ENCODE measurements around the gene RBFA. TPM values are rescaled to one million over a fixed set of nuclear protein-coding genes. Genes with fewer than 3 reads are reported as not detected.
"Not testable (repeated sequence)": the region's sequence is repeated elsewhere in the genome, so short reads cannot be mapped to it uniquely, and the experiment has no call there.

The RBFA gene, protein sequence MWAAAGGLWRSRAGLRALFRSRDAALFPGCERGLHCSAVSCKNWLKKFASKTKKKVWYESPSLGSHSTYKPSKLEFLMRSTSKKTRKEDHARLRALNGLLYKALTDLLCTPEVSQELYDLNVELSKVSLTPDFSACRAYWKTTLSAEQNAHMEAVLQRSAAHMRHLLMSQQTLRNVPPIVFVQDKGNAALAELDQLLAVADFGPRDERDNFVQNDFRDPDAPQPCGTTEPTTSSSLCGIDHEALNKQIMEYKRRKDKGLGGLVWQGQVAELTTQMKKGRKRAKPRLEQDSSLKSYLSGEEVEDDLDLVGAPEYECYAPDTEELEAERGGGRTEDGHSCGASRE
- total RNA-seq, result 10 to 100 TPM; 32.2 to 39.1 TPM

DNA sequence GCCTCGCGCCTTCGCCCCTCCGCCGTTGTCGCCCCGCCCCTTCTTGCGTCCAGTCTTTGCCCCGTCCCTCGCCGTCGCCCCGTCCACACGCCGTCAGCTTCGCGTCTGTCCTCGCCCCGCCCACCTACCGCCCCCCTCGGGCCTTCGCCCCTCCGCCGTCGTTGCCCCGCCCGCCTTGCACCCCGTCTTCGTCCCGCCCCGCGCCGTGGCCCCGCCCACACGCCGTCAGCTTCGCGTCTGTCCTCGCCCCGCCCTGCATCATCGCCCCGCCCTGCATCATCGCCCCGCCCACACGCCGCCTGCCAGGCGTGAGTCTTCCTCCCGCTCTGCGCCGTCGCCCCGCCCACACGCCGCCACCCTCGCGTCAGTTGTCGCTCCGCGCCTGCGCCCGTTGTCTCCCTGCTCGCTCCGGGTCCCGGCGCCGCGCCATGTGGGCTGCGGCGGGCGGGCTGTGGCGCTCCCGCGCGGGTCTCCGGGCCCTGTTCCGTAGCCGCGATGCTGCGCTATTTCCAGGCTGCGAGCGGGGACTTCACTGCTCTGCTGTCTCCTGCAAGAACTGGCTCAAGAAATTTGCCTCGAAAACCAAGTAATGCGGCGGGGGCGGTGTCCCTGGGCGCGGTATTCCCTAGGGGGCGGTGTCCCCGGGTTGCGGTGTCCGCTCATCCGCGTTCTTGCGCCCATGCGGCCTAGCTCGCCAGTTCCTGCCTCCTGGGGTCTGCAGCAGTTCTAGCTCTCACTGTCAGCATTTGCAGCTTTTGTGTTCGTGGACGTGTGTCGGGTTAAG lies at the start of gene RBFA:
RBFA (plus strand) TSS at position 367 of the 784 bp plus-strand sequence; CDS start at position 429, 62 bp downstream.
- Mint-ChIP-seq H3K27me3 (no peaks in the 10 kb centered on the region), H3K9me3 (ENCODE audit: low read depth) (no peaks in the 10 kb centered on the region), H3K4me3 (peak within 1 kb of the TSS; percentile 94), H3K36me3 (ENCODE audit: low read depth) (peaks cover 22% of the 10 kb centered on the region), H3K27ac (peak within 1 kb of the TSS; percentile 89), H3K4me1 (peaks cover 21% of the 10 kb centered on the region)
- intact Hi-C loops (cut with DNase I, micrococcal nuclease), result loop anchor here (1.0 to 5.0 kb wide), 12 partner anchors 46 to 967 kb away; partner anchors contain the start of genes ATP9B (in 2 of the 2), SLC66A2 (in 2 of the 2), ADNP2 (in 1 of the 2) and CTDP1 (in 1 of the 2)
- ChIA-PET CTCF (interaction anchor here (0.5 to 1.6 kb wide), 6 partner anchors 8 to 75 kb away, joined by 3 to 7 read pairs (median 3); partner anchors contain the start of gene ADNP2), POLR2A (interaction anchor here (0.6 to 1.4 kb wide), 5 partner anchors 46 to 76 kb away, joined by 3 to 7 read pairs (median 4); partner anchors contain the start of genes ADNP2 and TXNL4A)
- DNase-seq, result peak; percentile 100
- peak; percentile 87 for ATAC-seq

DNA sequence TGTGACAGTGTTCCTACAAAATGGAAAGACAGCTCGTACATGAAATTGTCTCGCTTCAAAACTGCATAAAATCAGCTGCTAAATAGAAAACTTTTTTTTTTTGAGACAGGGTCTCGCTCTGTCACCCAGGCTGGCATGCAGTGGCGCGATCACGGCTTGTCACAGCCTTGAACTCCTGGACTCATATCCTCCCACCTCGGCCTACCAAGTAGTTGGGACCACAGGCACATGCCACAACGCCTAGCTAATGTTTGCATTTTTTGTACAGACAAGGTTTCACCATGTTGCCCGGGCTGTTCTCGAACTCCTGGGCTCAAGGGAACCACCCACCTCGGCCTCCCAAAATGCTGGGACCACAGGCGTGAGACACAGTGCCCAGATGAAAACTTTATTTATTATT lies 49.1 kb upstream of the RBFA start:
- DNase-seq (no peak), ATAC-seq (no peak)
- Mint-ChIP-seq H3K36me3 (ENCODE audit: low read depth) (peaks cover 44% of the 10 kb centered on the region), H3K27ac (peak overlapping the region; percentile 25), H3K4me1 (peaks cover 60% of the 10 kb centered on the region), H3K4me3 (no peak overlapping the region), H3K27me3 (no peaks in the 10 kb centered on the region), H3K9me3 (ENCODE audit: low read depth) (no peaks in the 10 kb centered on the region)
- ChIA-PET POLR2A (interaction anchor here (0.7 to 1.5 kb wide), 3 partner anchors 18 to 585 kb away, joined by 3 to 5 read pairs (median 4); no protein-coding TSS in a partner anchor), CTCF (interaction anchor here (0.6 to 1.6 kb wide), 5 partner anchors 12 to 144 kb away, joined by 3 to 4 read pairs (median 4); partner anchors contain the start of gene HSBP1L1)
- intact Hi-C loops (cut with DNase I, micrococcal nuclease), result loop anchor here (5.0 kb wide), 3 partner anchors 122 to 463 kb away; partner anchors contain the start of gene ADNP2 (in 1 of the 2)

DNA sequence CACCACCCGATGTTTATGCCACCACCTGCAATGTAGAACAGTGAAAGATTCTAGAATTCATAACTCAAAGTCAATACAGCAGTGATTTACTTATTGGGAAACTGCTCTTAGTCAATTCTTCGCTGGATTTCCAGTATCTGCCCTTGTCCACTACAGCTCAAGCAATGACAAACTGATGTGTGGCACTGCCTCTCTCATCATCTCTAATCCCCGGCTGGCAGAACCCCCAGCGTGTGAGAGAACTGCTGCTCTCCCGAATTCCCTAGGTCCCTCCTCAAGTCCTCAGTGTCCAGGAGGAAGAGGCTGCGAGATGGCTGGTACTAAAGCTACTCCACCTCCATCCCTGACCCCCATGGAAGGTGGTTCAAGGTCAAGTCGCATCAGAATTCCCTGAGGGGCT lies 47.5 kb upstream of the RBFA start:
- ATAC-seq (no peak), DNase-seq (no peak)
- no peaks in the 10 kb centered on the region for H3K9me3 Mint-ChIP-seq (ENCODE audit: low read depth)
- H3K27me3 Mint-ChIP-seq, result no peaks in the 10 kb centered on the region
- H3K4me1 Mint-ChIP-seq, result peaks cover 50% of the 10 kb centered on the region
- ChIA-PET POLR2A (no interaction called here), CTCF (interaction anchor here (0.6 to 1.9 kb wide), 5 partner anchors 9 to 307 kb away, joined by 3 to 5 read pairs (median 4); no protein-coding TSS in a partner anchor)
- intact Hi-C loops (cut with DNase I, micrococcal nuclease), result loop anchor here (1.0 to 5.0 kb wide), 4 partner anchors 48 to 464 kb away; partner anchors contain the start of genes ADNP2 (in 1 of the 2) and RBFA (in 1 of the 2)
- peak overlapping the region; percentile 92 for H3K4me3 Mint-ChIP-seq
- peak overlapping the region; percentile 91 for H3K27ac Mint-ChIP-seq
- H3K36me3 Mint-ChIP-seq (ENCODE audit: low read depth), result peaks cover 41% of the 10 kb centered on the region

DNA sequence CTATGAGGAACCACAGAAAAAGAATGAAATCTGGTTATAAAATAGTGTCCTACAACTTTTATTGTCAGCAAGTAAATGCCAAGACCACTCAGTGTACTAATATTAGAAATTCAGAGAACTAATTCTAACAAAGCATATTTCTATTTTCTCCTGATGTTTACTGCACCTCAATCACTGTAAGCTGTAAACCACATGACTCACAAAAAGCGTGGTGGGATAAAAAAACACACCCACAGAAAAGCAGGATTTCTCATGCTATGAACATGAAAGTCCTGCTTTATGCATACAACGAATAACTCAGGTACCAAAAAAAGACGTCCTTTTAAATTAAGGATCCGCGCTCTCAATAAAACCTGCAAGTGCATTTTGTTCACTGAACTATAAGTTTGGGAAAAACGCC lies 46.7 kb upstream of the RBFA start:
- CTCF ChIA-PET, result interaction anchor here (0.7 to 1.9 kb wide), 4 partner anchors 24 to 246 kb away, joined by 3 to 5 read pairs (median 4); no protein-coding TSS in a partner anchor
- DNase-seq, result no peak
- intact Hi-C loops (cut with DNase I, micrococcal nuclease), result loop anchor here (1.0 to 5.0 kb wide), 4 partner anchors 47 to 465 kb away; partner anchors contain the start of genes ADNP2 (in 1 of the 2) and RBFA (in 1 of the 2)
- peak overlapping the region; percentile 91 for H3K27ac Mint-ChIP-seq
- peaks cover 41% of the 10 kb centered on the region for H3K4me1 Mint-ChIP-seq
- peaks cover 33% of the 10 kb centered on the region for H3K36me3 Mint-ChIP-seq (ENCODE audit: low read depth)
- H3K27me3 Mint-ChIP-seq, result no peaks in the 10 kb centered on the region
- no peaks in the 10 kb centered on the region for H3K9me3 Mint-ChIP-seq (ENCODE audit: low read depth)
- no peak for ATAC-seq
- POLR2A ChIA-PET, result interaction anchor here (0.6 to 2.2 kb wide), 4 partner anchors 26 to 172 kb away, joined by 3 to 5 read pairs (median 3); partner anchors contain the start of gene RBFA
- peak overlapping the region; percentile 92 for H3K4me3 Mint-ChIP-seq

DNA sequence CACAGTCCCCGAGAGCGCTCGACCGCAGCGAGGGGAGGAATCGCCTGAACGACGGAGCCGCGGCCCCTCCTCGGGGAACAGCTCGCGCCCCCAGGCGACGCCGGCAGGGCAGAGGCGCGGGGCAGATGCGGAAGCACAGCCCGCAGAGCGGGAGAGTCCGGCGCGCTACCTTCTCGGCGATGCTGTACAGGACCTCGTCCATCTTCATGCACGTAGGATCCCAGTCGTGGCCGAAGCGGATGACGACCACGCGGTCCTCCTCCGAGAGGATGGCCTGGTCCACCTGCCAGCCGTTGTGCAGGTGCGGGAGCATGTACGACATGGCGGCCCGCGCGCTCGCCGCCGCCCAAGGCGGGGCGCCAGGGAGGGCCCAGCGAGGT lies 46.2 kb upstream of the RBFA start:
- no peaks in the 10 kb centered on the region for H3K9me3 Mint-ChIP-seq (ENCODE audit: low read depth)
- ChIA-PET CTCF (interaction anchor here (0.7 to 1.9 kb wide), 4 partner anchors 25 to 247 kb away, joined by 3 to 5 read pairs (median 4); no protein-coding TSS in a partner anchor), POLR2A (interaction anchor here (1.1 to 2.2 kb wide), 2 partner anchors 46 to 171 kb away, joined by 3 to 5 read pairs; partner anchors contain the start of gene RBFA)
- ATAC-seq (peak; percentile 70), DNase-seq (peak; percentile 81)
- H3K27ac Mint-ChIP-seq, result peak overlapping the region; percentile 91
- H3K4me1 Mint-ChIP-seq, result peaks cover 36% of the 10 kb centered on the region
- intact Hi-C loops (cut with DNase I, micrococcal nuclease), result loop anchor here (1.0 to 5.0 kb wide), 11 partner anchors 24 to 593 kb away; partner anchors contain the start of genes ADNP2 (in 2 of the 2), SLC66A2 (in 2 of the 2), CTDP1 (in 1 of the 2) and HSBP1L1 (in 1 of the 2)
- no peaks in the 10 kb centered on the region for H3K27me3 Mint-ChIP-seq
- H3K4me3 Mint-ChIP-seq, result peak overlapping the region; percentile 92
- peaks cover 31% of the 10 kb centered on the region for H3K36me3 Mint-ChIP-seq (ENCODE audit: low read depth)

DNA sequence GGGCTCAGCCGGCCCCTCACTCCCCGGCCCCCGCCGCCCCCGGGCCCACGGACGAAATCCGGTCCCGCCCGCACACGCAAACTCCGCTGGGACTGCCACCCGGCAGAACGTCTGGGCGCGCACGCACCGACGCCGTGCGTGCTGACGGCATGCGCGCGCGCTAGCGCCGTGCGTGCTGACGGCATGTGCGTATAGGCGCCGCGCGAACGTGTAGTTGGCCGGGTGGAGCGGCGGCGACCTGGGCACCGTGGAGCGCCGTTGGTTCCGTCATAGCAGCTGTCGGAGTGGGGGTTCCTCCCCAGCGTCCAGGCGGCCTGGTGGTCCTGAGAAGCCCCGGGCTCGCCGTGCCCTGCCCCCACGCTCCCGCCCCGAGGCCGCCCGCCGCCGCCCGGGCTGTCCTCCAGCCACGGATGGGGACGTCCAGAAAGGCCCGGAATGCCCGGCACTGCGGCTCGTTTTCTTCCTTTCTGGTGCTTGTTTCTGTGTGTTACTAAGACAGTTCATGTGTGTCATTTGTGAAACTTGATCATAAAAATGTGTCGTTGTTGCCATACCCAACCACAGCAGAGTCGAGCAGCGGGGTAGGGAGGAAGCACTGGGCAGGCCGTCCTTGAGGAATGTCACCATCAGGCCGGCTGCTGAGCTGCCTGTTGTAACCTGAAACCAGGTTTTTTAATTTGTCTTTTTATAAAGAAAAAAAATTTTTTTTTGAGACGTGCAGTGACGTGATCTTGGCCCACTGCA lies 45.6 kb upstream of the RBFA start, which contains the start of gene TXNL4A:
TXNL4A (minus strand) TSS at position 113 of the 744 bp plus-strand sequence. CDS start 171 bp downstream, outside the sequence.
- peaks cover 31% of the 10 kb centered on the region for H3K4me1 Mint-ChIP-seq
- peak within 1 kb of the TSS; percentile 98 for H3K27ac Mint-ChIP-seq
- POLR2A ChIA-PET, result interaction anchor here (1.1 to 2.2 kb wide), 2 partner anchors 45 to 171 kb away, joined by 3 to 5 read pairs; partner anchors contain the start of gene RBFA
- ATAC-seq, result peak; percentile 98
- H3K4me3 Mint-ChIP-seq, result peak within 1 kb of the TSS; percentile 92
- peak; percentile 92 for DNase-seq
- H3K9me3 Mint-ChIP-seq (ENCODE audit: low read depth), result no peaks in the 10 kb centered on the region
- peaks cover 28% of the 10 kb centered on the region for H3K36me3 Mint-ChIP-seq (ENCODE audit: low read depth)
- no peaks in the 10 kb centered on the region for H3K27me3 Mint-ChIP-seq
- intact Hi-C loops (cut with DNase I, micrococcal nuclease), result loop anchor here (1.0 to 5.0 kb wide), 11 partner anchors 24 to 593 kb away; partner anchors contain the start of genes ADNP2 (in 2 of the 2), SLC66A2 (in 2 of the 2), CTDP1 (in 1 of the 2) and HSBP1L1 (in 1 of the 2)
- CTCF ChIA-PET, result interaction anchor here (0.7 to 1.9 kb wide), 7 partner anchors 9 to 421 kb away, joined by 3 to 5 read pairs (median 3); no protein-coding TSS in a partner anchor

DNA sequence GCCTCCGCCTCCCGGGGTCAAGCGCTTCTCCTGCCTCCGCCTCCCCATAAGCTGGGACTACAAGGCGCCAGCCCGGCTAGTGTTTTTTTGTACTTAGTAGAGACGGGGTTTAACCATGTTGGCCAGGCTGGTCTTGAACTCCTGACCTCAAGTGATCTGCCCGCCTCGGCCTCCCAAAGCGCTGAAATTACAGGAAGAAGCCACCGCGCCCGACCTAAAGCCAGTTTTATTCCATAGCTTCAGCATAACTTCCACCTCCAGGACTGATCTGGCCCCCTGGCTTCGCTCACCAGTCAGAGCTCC lies 45.1 kb upstream of the RBFA start:
- Mint-ChIP-seq H3K27me3 (no peaks in the 10 kb centered on the region), H3K27ac (peak overlapping the region; percentile 98), H3K4me3 (peak overlapping the region; percentile 92), H3K4me1 (peaks cover 25% of the 10 kb centered on the region), H3K36me3 (ENCODE audit: low read depth) (peaks cover 24% of the 10 kb centered on the region), H3K9me3 (ENCODE audit: low read depth) (no peaks in the 10 kb centered on the region)
- intact Hi-C loops (cut with DNase I, micrococcal nuclease), result loop anchor here (2.0 to 5.0 kb wide), 4 partner anchors 38 to 467 kb away; partner anchors contain the start of genes ADNP2 (in 1 of the 2) and SLC66A2 (in 1 of the 2)
- ChIA-PET CTCF (interaction anchor here (0.7 to 0.9 kb wide), 4 partner anchors 9 to 421 kb away, joined by 3 to 5 read pairs (median 3); no protein-coding TSS in a partner anchor), POLR2A (interaction anchor here (2.2 kb wide), 1 partner anchor 170 kb away, joined by 5 read pairs; no protein-coding TSS in a partner anchor)
- ATAC-seq, result no peak
- DNase-seq, result peak; percentile 34

DNA sequence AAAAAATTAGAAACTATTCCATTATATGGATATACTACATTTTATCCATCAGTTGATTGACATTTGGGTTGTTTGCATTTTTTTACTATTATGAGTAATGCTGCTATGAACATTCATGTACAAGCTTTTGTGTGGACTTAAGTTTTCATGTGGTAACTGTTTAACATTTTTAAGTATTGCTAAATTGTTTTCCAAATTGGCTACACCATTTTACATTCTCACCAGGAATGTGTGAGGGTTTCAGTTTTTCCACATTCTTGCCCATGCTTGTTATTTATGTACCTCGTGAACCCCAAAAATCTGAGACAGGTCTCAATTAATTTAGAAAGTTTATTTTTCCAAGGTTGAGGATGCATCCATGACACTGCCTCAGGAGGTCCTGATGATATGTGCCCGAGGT lies 42.7 kb upstream of the RBFA start:
- Mint-ChIP-seq H3K9me3 (ENCODE audit: low read depth) (no peaks in the 10 kb centered on the region), H3K4me1 (peaks cover 7% of the 10 kb centered on the region), H3K4me3 (no peak overlapping the region), H3K27ac (no peak overlapping the region), H3K36me3 (ENCODE audit: low read depth) (peaks cover 8% of the 10 kb centered on the region), H3K27me3 (no peaks in the 10 kb centered on the region)
- intact Hi-C loops (cut with DNase I, micrococcal nuclease), result no loop called here
- POLR2A ChIA-PET, result no interaction called here
- ATAC-seq (no peak), DNase-seq (no peak)
- CTCF ChIA-PET, result no interaction called here

DNA sequence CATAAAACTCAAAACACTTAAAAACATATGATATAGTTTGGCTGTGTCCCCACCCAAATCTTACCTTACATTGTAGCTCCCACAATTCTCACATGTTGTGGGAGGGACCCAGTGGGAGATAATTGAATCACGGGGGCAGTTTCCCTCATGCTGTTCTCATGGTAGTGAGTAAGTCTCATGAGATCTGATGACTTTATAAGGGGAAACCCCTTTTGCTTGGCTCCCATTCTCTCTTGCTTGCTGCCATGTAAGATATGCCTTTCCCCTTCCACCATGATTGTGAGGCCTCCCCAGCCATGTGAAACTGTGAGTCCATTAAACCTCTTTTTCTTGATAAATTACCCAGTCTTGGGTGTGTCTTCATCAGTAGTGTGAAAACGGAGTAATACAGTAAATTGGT lies 34.5 kb upstream of the RBFA start:
- intact Hi-C loops (cut with DNase I, micrococcal nuclease); H3K27me3 Mint-ChIP-seq; H3K4me3 Mint-ChIP-seq; H3K4me1 Mint-ChIP-seq; POLR2A ChIA-PET; H3K27ac Mint-ChIP-seq: not testable (repeated sequence)
- DNase-seq, result peak; percentile 27
- Mint-ChIP-seq H3K9me3 (ENCODE audit: low read depth) (peaks cover 16% of the 10 kb centered on the region), H3K36me3 (ENCODE audit: low read depth) (peaks cover 15% of the 10 kb centered on the region)
- CTCF ChIA-PET, result interaction anchor here (1.0 kb wide), 1 partner anchor 8 kb away, joined by 3 read pairs; no protein-coding TSS in a partner anchor
- ATAC-seq, result peak; percentile 33

DNA sequence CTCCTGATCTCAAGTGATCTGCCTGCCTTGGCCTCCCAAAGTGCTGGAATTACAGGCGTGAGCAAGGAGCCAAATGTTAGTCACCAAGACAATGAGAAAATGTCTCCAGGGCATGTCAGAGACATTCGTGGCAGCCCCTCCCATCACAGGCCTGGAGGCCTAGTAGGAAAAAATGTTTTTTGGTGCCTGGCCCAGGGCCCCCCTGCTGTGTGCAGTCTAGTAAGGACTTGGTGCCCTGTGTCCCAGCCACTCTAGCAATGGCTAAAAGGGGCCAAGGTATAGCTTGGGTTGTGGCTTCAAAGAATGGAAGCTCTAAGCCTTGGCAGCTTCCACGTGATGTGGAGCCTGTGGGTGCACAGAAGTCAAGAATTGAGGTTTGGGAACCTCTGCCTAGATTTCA lies 33.4 kb upstream of the RBFA start:
- ChIA-PET POLR2A (no interaction called here), CTCF (no interaction called here)
- Mint-ChIP-seq H3K27me3 (no peaks in the 10 kb centered on the region), H3K36me3 (ENCODE audit: low read depth) (peaks cover 15% of the 10 kb centered on the region), H3K4me1 (peaks cover 4% of the 10 kb centered on the region), H3K4me3 (no peak overlapping the region), H3K9me3 (ENCODE audit: low read depth) (peaks cover 16% of the 10 kb centered on the region), H3K27ac (no peak overlapping the region)
- DNase-seq, result no peak
- ATAC-seq, result no peak
- intact Hi-C loops (cut with DNase I, micrococcal nuclease), result no loop called here

Data from activated CD4-positive, alpha-beta T cell treated with anti-CD3 and anti-CD28 coated beads for 36 hours (primary cell).